Body of pancreas (tissue), 4 donors: ENCODE data around the gene PPP2R5C.

ENCODE experiments used
- CTCF ChIP-seq, 7 experiments: fragments of 450-650 bp in 4 of 7; fragments of 200-600 bp in 3 of 7; sonication (generic) in 3 of 7; IDR thresholded peaks; one replicate each; pipeline ENCODE4 v1.5.1; 2016 to 2019; ENCODE audit warnings: antibody characterized with exemption in 7 of 7
- POLR2A ChIP-seq, 3 donors: fragments of 450-650 bp; IDR thresholded peaks; one replicate each; pipeline ENCODE4 v1.6.1; 2016; ENCODE audit warnings: antibody characterized with exemption in 3 of 3, mild to moderate bottlenecking in 2 of 3

GRCh38 chr14:101898416-101898815 is 136.9 kb downstream of the PPP2R5C start:
- TF ChIP-seq CTCF (IDR thresholded peaks at IDR 0.05) (no peak), POLR2A (IDR thresholded peaks at IDR 0.05) (no peak)
